ENCODE results near the gene CLSTN1. TPM values are rescaled to one million over a fixed set of nuclear protein-coding genes. Genes with fewer than 3 reads are reported as not detected.
"Not testable (repeated sequence)": the region's sequence is repeated elsewhere in the genome, so short reads cannot be mapped to it uniquely, and the experiment has no call there.

Gene CLSTN1
- total RNA-seq, 1 donor: 42.9 TPM

GRCh38 chr1:9780554-9781110, 43.1 kb downstream of the CLSTN1 start:
- peaks cover 5% of the 10 kb centered on the region for H3K4me1 ChIP-seq (ENCODE audit: insufficient read depth, low read length)
- H3K4me3 ChIP-seq (ENCODE audit: low read length): no peak overlapping the region
- H3K27me3 ChIP-seq (ENCODE audit: insufficient read depth, low read length): no peaks in the 10 kb centered on the region
- no peaks in the 10 kb centered on the region for H3K9me3 ChIP-seq (ENCODE audit: low read depth, low read length)

GRCh38 chr1:9778905-9779304, 44.9 kb downstream of the CLSTN1 start:
- no peaks in the 10 kb centered on the region for H3K4me1 ChIP-seq (ENCODE audit: insufficient read depth, low read length)
- H3K27me3 ChIP-seq (ENCODE audit: insufficient read depth, low read length): no peaks in the 10 kb centered on the region
- H3K4me3 ChIP-seq (ENCODE audit: low read length): no peak overlapping the region
- H3K9me3 ChIP-seq (ENCODE audit: low read depth, low read length): no peaks in the 10 kb centered on the region

- no peak overlapping the region for H3K4me3 ChIP-seq (ENCODE audit: low read length)
- H3K4me1 ChIP-seq (ENCODE audit: insufficient read depth, low read length): no peaks in the 10 kb centered on the region
- no peaks in the 10 kb centered on the region for H3K9me3 ChIP-seq (ENCODE audit: low read depth, low read length)
- no peaks in the 10 kb centered on the region for H3K27me3 ChIP-seq (ENCODE audit: insufficient read depth, low read length)
Observed at GRCh38 chr1:9776685-9777084, 47.1 kb downstream of the CLSTN1 start.

- Histone ChIP-seq H3K4me1 (ENCODE audit: insufficient read depth, low read length) (no peaks in the 10 kb centered on the region), H3K27me3 (ENCODE audit: insufficient read depth, low read length) (no peaks in the 10 kb centered on the region), H3K9me3 (ENCODE audit: low read depth, low read length) (no peaks in the 10 kb centered on the region)
Observed at GRCh38 chr1:9774712-9775679, 48.8 kb downstream of the CLSTN1 start.

GRCh38 chr1:9770298-9770697, 53.5 kb downstream of the CLSTN1 start:
- Histone ChIP-seq H3K27me3 (ENCODE audit: insufficient read depth, low read length) (no peaks in the 10 kb centered on the region), H3K4me3 (ENCODE audit: low read length) (no peak overlapping the region), H3K4me1 (ENCODE audit: insufficient read depth, low read length) (no peaks in the 10 kb centered on the region), H3K9me3 (ENCODE audit: low read depth, low read length) (no peaks in the 10 kb centered on the region)

More at GRCh38 chr1:9774712-9775679, 48.8 kb downstream of the CLSTN1 start:
- no peak overlapping the region for H3K4me3 ChIP-seq (ENCODE audit: low read length)

GRCh38 chr1:9768983-9769382, 54.8 kb downstream of the CLSTN1 start:
- no peak overlapping the region for H3K4me3 ChIP-seq (ENCODE audit: low read length)
- no peaks in the 10 kb centered on the region for H3K27me3 ChIP-seq (ENCODE audit: insufficient read depth, low read length)
- no peaks in the 10 kb centered on the region for H3K9me3 ChIP-seq (ENCODE audit: low read depth, low read length)
- no peaks in the 10 kb centered on the region for H3K4me1 ChIP-seq (ENCODE audit: insufficient read depth, low read length)

- no peaks in the 10 kb centered on the region for H3K9me3 ChIP-seq (ENCODE audit: low read depth, low read length)
- H3K27me3 ChIP-seq (ENCODE audit: insufficient read depth, low read length): no peaks in the 10 kb centered on the region
- H3K4me3 ChIP-seq (ENCODE audit: low read length): no peak overlapping the region
- no peaks in the 10 kb centered on the region for H3K4me1 ChIP-seq (ENCODE audit: insufficient read depth, low read length)
Observed at GRCh38 chr1:9767964-9768668, 55.6 kb downstream of the CLSTN1 start.

- no peak overlapping the region for H3K4me3 ChIP-seq (ENCODE audit: low read length)
- H3K9me3 ChIP-seq (ENCODE audit: low read depth, low read length): no peaks in the 10 kb centered on the region
- H3K27me3 ChIP-seq (ENCODE audit: insufficient read depth, low read length): no peaks in the 10 kb centered on the region
- H3K4me1 ChIP-seq (ENCODE audit: insufficient read depth, low read length): no peaks in the 10 kb centered on the region
Observed at GRCh38 chr1:9766759-9767442, 56.9 kb downstream of the CLSTN1 start.

- Histone ChIP-seq H3K4me1 (ENCODE audit: insufficient read depth, low read length) (peaks cover 7% of the 10 kb centered on the region), H3K9me3 (ENCODE audit: low read depth, low read length) (no peaks in the 10 kb centered on the region), H3K4me3 (ENCODE audit: low read length) (no peak overlapping the region), H3K27me3 (ENCODE audit: insufficient read depth, low read length) (no peaks in the 10 kb centered on the region)
Observed at GRCh38 chr1:9764550-9764949, 59.2 kb downstream of the CLSTN1 start.

- H3K4me1 ChIP-seq (ENCODE audit: insufficient read depth, low read length): peaks cover 9% of the 10 kb centered on the region
- H3K4me3 ChIP-seq (ENCODE audit: low read length): no peak overlapping the region
- no peaks in the 10 kb centered on the region for H3K27me3 ChIP-seq (ENCODE audit: insufficient read depth, low read length)
- H3K9me3 ChIP-seq (ENCODE audit: low read depth, low read length): no peaks in the 10 kb centered on the region
Observed at GRCh38 chr1:9763914-9764313, 59.9 kb downstream of the CLSTN1 start.

- not testable (repeated sequence) for H3K27me3 ChIP-seq (ENCODE audit: insufficient read depth, low read length); H3K4me3 ChIP-seq (ENCODE audit: low read length); H3K9me3 ChIP-seq (ENCODE audit: low read depth, low read length); H3K4me1 ChIP-seq (ENCODE audit: insufficient read depth, low read length)
Observed at GRCh38 chr1:9762446-9762845, 61.3 kb downstream of the CLSTN1 start.

GRCh38 chr1:9761855-9762254, 61.9 kb downstream of the CLSTN1 start:
- no peaks in the 10 kb centered on the region for H3K9me3 ChIP-seq (ENCODE audit: low read depth, low read length)

GRCh38 chr1:9760824-9761223, 62.9 kb downstream of the CLSTN1 start:
- Histone ChIP-seq H3K9me3 (ENCODE audit: low read depth, low read length) (no peaks in the 10 kb centered on the region), H3K27me3 (ENCODE audit: insufficient read depth, low read length) (no peaks in the 10 kb centered on the region), H3K4me3 (ENCODE audit: low read length) (no peak overlapping the region)

More at GRCh38 chr1:9761855-9762254, 61.9 kb downstream of the CLSTN1 start:
- Histone ChIP-seq H3K4me1 (ENCODE audit: insufficient read depth, low read length) (peaks cover 9% of the 10 kb centered on the region), H3K27me3 (ENCODE audit: insufficient read depth, low read length) (no peaks in the 10 kb centered on the region), H3K4me3 (ENCODE audit: low read length) (no peak overlapping the region)

GRCh38 chr1:9759939-9760338, 63.8 kb downstream of the CLSTN1 start:
- no peaks in the 10 kb centered on the region for H3K27me3 ChIP-seq (ENCODE audit: insufficient read depth, low read length)
- peaks cover 9% of the 10 kb centered on the region for H3K4me1 ChIP-seq (ENCODE audit: insufficient read depth, low read length)
- H3K9me3 ChIP-seq (ENCODE audit: low read depth, low read length): no peaks in the 10 kb centered on the region
- H3K4me3 ChIP-seq (ENCODE audit: low read length): no peak overlapping the region

More at GRCh38 chr1:9760824-9761223, 62.9 kb downstream of the CLSTN1 start:
- peaks cover 9% of the 10 kb centered on the region for H3K4me1 ChIP-seq (ENCODE audit: insufficient read depth, low read length)

Data from mononuclear cell (primary cell).